GM12875 (cell line): Measurements from ENCODE around the gene ADAMTSL3.

Experiments used
- H3K4me3 ChIP-seq: one replicate; pipeline ENCODE4 v1.5.1; 2011; ENCODE audit warnings: low read depth, low read length, control low read depth
- CTCF ChIP-seq: IDR thresholded peaks from 2 replicates; pipeline ENCODE4 v1.5.1; 2011; ENCODE audit warnings: low read depth, mild to moderate bottlenecking, control low read depth, inconsistent platforms, low read length, moderate library complexity, borderline replicate concordance; ENCODE audit not compliant: insufficient read depth

The ADAMTSL3 gene

GRCh38 chr15:83656943-83657528 is 3.1 kb downstream of the ADAMTSL3 start:
- no peak overlapping the region for H3K4me3 ChIP-seq
- TF ChIP-seq CTCF, result no peak

GRCh38 chr15:83657549-83657948 is 3.6 kb downstream of the ADAMTSL3 start:
- peak; percentile 31; the same call in 1 of the 2 replicates for TF ChIP-seq CTCF
- H3K4me3 ChIP-seq, result no peak overlapping the region

GRCh38 chr15:83658430-83659416 is 4.8 kb downstream of the ADAMTSL3 start:
- no peak overlapping the region for H3K4me3 ChIP-seq
- TF ChIP-seq CTCF, result no peak

- H3K4me3 ChIP-seq, result no peak overlapping the region
Observed at GRCh38 chr15:83659417-83659812, 5.5 kb downstream of the ADAMTSL3 start.

GRCh38 chr15:83665480-83665879 is 11.6 kb downstream of the ADAMTSL3 start:
- no peak overlapping the region for H3K4me3 ChIP-seq
- TF ChIP-seq CTCF, result no peak

More at GRCh38 chr15:83659417-83659812, 5.5 kb downstream of the ADAMTSL3 start:
- no peak for TF ChIP-seq CTCF

- TF ChIP-seq CTCF, result no peak
- no peak overlapping the region for H3K4me3 ChIP-seq
Observed at GRCh38 chr15:83670672-83671229, 16.8 kb downstream of the ADAMTSL3 start.

GRCh38 chr15:83671603-83672002 is 17.7 kb downstream of the ADAMTSL3 start:
- no peak for TF ChIP-seq CTCF
- no peak overlapping the region for H3K4me3 ChIP-seq
